Femur (tissue), 1 donor: Measurements from ENCODE around the gene SEC61A1.

Source experiments
- DNase-seq: peaks from one replicate; pipeline ENCODE4 v3.0.0-alpha.2; 2017

Gene SEC61A1

DNA sequence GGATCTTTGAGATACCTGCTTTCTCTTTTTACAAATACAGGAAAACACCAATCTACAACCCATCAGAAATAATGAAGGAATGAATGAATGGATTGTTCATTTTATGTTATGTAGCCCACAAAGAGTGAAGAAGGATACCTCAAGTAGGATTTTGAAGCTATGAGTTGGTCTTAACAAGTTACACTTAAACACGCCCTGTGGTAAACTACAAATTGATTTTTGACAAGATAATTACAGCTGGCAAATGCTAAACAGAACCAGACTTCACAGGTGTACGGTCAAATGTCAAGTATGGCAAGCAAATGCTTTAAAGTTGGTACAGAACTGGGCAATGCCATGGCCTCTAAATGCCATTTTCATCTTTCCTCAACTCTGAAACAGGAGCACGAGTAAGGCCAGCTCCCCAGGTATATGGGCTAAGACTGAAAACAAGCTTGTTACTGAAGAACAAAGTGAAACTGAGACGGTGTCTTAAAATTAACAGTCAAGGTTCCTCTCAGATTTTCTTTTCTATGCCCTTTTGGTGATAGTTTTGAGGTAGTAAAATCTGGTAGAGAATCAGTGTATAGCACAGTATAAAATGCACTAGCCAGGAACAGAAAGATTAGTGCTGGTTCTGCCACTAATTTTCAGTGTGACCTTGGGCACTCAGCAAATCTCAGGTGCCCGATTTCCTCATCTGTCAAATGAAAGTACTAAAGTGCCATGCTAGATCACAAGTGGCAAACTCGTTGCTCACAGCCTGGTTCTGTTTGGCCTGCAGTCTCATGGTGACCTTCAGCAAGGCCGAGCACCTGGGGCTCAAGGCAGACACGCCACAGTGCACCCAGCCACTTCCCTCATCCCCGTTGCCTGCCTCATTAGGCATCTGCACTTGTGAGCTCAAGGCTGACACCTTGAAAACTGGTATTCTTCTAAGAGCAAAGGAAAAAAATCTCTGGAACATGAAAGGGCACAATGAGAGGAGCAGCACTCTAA is 61.9 kb downstream of the SEC61A1 start:
- DNase-seq = no peak
